Activated T-helper 2 cell treated with anti-CD3 and anti-CD28 coated beads, Interferon-gamma antibody, Interleukin-2, Interleukin-4, amounts not matched to agents 10 μg/mL and 5 μg/mL and 100 μg/mL, durations not matched to agents 14 hours and 24 hours and 36 hours (primary cell): ENCODE results near the gene WFDC5. TPM values are rescaled to one million over a fixed set of nuclear protein-coding genes. Genes with fewer than 3 reads are reported as not detected.

Experiments used
- DNase-seq: peaks from one replicate; pipeline ENCODE4 v3.0.0; 2021; ENCODE audit warnings: low spot score
- H3K27ac Mint-ChIP-seq: one replicate; pipeline ENCODE4 v1.8.0; 2021; ENCODE audit warnings: mixed read lengths
- H3K27me3 Mint-ChIP-seq: one replicate; pipeline ENCODE4 v1.8.0; 2021; ENCODE audit warnings: low read depth, mixed read lengths
- H3K36me3 Mint-ChIP-seq: one replicate; pipeline ENCODE4 v1.8.0; 2021; ENCODE audit warnings: low read depth, mixed read lengths
- H3K4me1 Mint-ChIP-seq: one replicate; pipeline ENCODE4 v1.8.0; 2021; ENCODE audit warnings: low read depth, mixed read lengths
- H3K4me3 Mint-ChIP-seq: one replicate; pipeline ENCODE4 v1.8.0; 2021; ENCODE audit warnings: low read depth, mild to moderate bottlenecking, moderate library complexity, mixed read lengths
- H3K9me3 Mint-ChIP-seq: one replicate; pipeline ENCODE4 v1.8.0; 2021; ENCODE audit warnings: mixed read lengths
- intact Hi-C: fragments of 100-400 bp; cut with micrococcal nuclease; formaldehyde crosslinking; loops from one replicate; pipeline ENCODE4 v1.15.1; 2023
- total RNA-seq: library from RNA; stranded (reverse); gene quantifications from 2 replicates; pipeline ENCODE4 v1.2.3, GENCODE V29; 2022

WFDC5 gene
- total RNA-seq, 1 donor from 2014 or later: not detected

GRCh38 chr20:45138561-45139300 is 23.8 kb upstream of the WFDC5 start:
- intact Hi-C loops: loop anchor here (5.0 kb wide), 1 partner anchor 154 kb away; no protein-coding TSS in a partner anchor
- DNase-seq: peak; percentile 46
- H3K4me1 Mint-ChIP-seq: no peaks in the 10 kb centered on the region
- no peak overlapping the region for H3K27ac Mint-ChIP-seq
- no peak overlapping the region for H3K4me3 Mint-ChIP-seq
- peaks cover 8% of the 10 kb centered on the region for H3K27me3 Mint-ChIP-seq
- H3K9me3 Mint-ChIP-seq: no peaks in the 10 kb centered on the region
- no peaks in the 10 kb centered on the region for H3K36me3 Mint-ChIP-seq

- intact Hi-C loops: loop anchor here (5.0 kb wide), 1 partner anchor 155 kb away; no protein-coding TSS in a partner anchor
- Mint-ChIP-seq H3K4me3 (no peak overlapping the region), H3K4me1 (no peaks in the 10 kb centered on the region), H3K27ac (no peak overlapping the region), H3K9me3 (no peaks in the 10 kb centered on the region), H3K36me3 (no peaks in the 10 kb centered on the region), H3K27me3 (peaks cover 12% of the 10 kb centered on the region)
- no peak for DNase-seq
These were observed 21.9 kb upstream of the WFDC5 start for GRCh38 chr20:45136911-45137310.

- intact Hi-C loops: no loop called here
- no peak for DNase-seq
- H3K36me3 Mint-ChIP-seq: no peaks in the 10 kb centered on the region
- no peaks in the 10 kb centered on the region for H3K4me1 Mint-ChIP-seq
- peaks cover 42% of the 10 kb centered on the region for H3K27me3 Mint-ChIP-seq
- no peaks in the 10 kb centered on the region for H3K9me3 Mint-ChIP-seq
- H3K27ac Mint-ChIP-seq: no peak overlapping the region
- H3K4me3 Mint-ChIP-seq: no peak overlapping the region
These were observed 13.1 kb upstream of the WFDC5 start for GRCh38 chr20:45128099-45128498.

GRCh38 chr20:45124365-45124764 is 9.4 kb upstream of the WFDC5 start, which contains the start of gene WFDC12:
WFDC12 (minus strand) TSS chr20:45124465; CDS start chr20:45124447, 18 bp downstream.
- no peaks in the 10 kb centered on the region for H3K36me3 Mint-ChIP-seq
- peaks cover 40% of the 10 kb centered on the region for H3K27me3 Mint-ChIP-seq
- H3K4me3 Mint-ChIP-seq: no peak within 1 kb of the TSS
- intact Hi-C loops: no loop called here
- no peaks in the 10 kb centered on the region for H3K4me1 Mint-ChIP-seq
- no peak within 1 kb of the TSS for H3K27ac Mint-ChIP-seq
- DNase-seq: no peak
- no peaks in the 10 kb centered on the region for H3K9me3 Mint-ChIP-seq

GRCh38 chr20:45121388-45121787 is 6.4 kb upstream of the WFDC5 start:
- intact Hi-C loops: no loop called here
- Mint-ChIP-seq H3K4me1 (no peaks in the 10 kb centered on the region), H3K4me3 (no peak overlapping the region), H3K27me3 (peaks cover 33% of the 10 kb centered on the region), H3K27ac (no peak overlapping the region), H3K36me3 (no peaks in the 10 kb centered on the region), H3K9me3 (no peaks in the 10 kb centered on the region)
- DNase-seq: no peak

- Mint-ChIP-seq H3K9me3 (no peaks in the 10 kb centered on the region), H3K27ac (no peak overlapping the region), H3K36me3 (no peaks in the 10 kb centered on the region), H3K27me3 (peaks cover 30% of the 10 kb centered on the region), H3K4me3 (no peak overlapping the region), H3K4me1 (no peaks in the 10 kb centered on the region)
- intact Hi-C loops: no loop called here
- DNase-seq: no peak
These were observed 4.7 kb upstream of the WFDC5 start for GRCh38 chr20:45119556-45120266.

GRCh38 chr20:45118028-45118427 is 3.1 kb upstream of the WFDC5 start:
- Mint-ChIP-seq H3K9me3 (no peaks in the 10 kb centered on the region), H3K27me3 (peaks cover 24% of the 10 kb centered on the region), H3K36me3 (no peaks in the 10 kb centered on the region), H3K4me3 (no peak overlapping the region), H3K27ac (no peak overlapping the region), H3K4me1 (no peaks in the 10 kb centered on the region)
- no peak for DNase-seq
- intact Hi-C loops: no loop called here

- Mint-ChIP-seq H3K27me3 (peaks cover 24% of the 10 kb centered on the region), H3K9me3 (no peaks in the 10 kb centered on the region), H3K27ac (no peak overlapping the region), H3K4me3 (no peak overlapping the region), H3K36me3 (no peaks in the 10 kb centered on the region), H3K4me1 (no peaks in the 10 kb centered on the region)
- intact Hi-C loops: no loop called here
- no peak for DNase-seq
These were observed 2.6 kb upstream of the WFDC5 start for GRCh38 chr20:45117581-45117980.

GRCh38 chr20:45115829-45116228 is 855 bp upstream of the WFDC5 start:
- no peak for DNase-seq
- H3K9me3 Mint-ChIP-seq: no peaks in the 10 kb centered on the region
- H3K36me3 Mint-ChIP-seq: no peaks in the 10 kb centered on the region
- no peaks in the 10 kb centered on the region for H3K4me1 Mint-ChIP-seq
- H3K4me3 Mint-ChIP-seq: no peak overlapping the region
- H3K27me3 Mint-ChIP-seq: peaks cover 17% of the 10 kb centered on the region
- intact Hi-C loops: no loop called here
- no peak overlapping the region for H3K27ac Mint-ChIP-seq

GRCh38 chr20:45115386-45115774 is 406 bp upstream of the WFDC5 start:
- H3K4me3 Mint-ChIP-seq: no peak overlapping the region
- no peaks in the 10 kb centered on the region for H3K36me3 Mint-ChIP-seq
- H3K4me1 Mint-ChIP-seq: no peaks in the 10 kb centered on the region
- no peak overlapping the region for H3K27ac Mint-ChIP-seq
- DNase-seq: no peak
- intact Hi-C loops: no loop called here
- no peaks in the 10 kb centered on the region for H3K9me3 Mint-ChIP-seq
- peaks cover 14% of the 10 kb centered on the region for H3K27me3 Mint-ChIP-seq

GRCh38 chr20:45113865-45114264 is 1.1 kb downstream of the WFDC5 start:
- H3K4me3 Mint-ChIP-seq: no peak overlapping the region
- intact Hi-C loops: no loop called here
- no peaks in the 10 kb centered on the region for H3K9me3 Mint-ChIP-seq
- H3K27me3 Mint-ChIP-seq: peaks cover 7% of the 10 kb centered on the region
- DNase-seq: no peak
- H3K27ac Mint-ChIP-seq: no peak overlapping the region
- H3K36me3 Mint-ChIP-seq: no peaks in the 10 kb centered on the region
- no peaks in the 10 kb centered on the region for H3K4me1 Mint-ChIP-seq

- no peak overlapping the region for H3K4me3 Mint-ChIP-seq
- no peaks in the 10 kb centered on the region for H3K4me1 Mint-ChIP-seq
- H3K9me3 Mint-ChIP-seq: no peaks in the 10 kb centered on the region
- no peak for DNase-seq
- no peaks in the 10 kb centered on the region for H3K36me3 Mint-ChIP-seq
- intact Hi-C loops: no loop called here
- peaks cover 7% of the 10 kb centered on the region for H3K27me3 Mint-ChIP-seq
- H3K27ac Mint-ChIP-seq: no peak overlapping the region
These were observed 2.2 kb downstream of the WFDC5 start for GRCh38 chr20:45112754-45113153.

- no peak overlapping the region for H3K27ac Mint-ChIP-seq
- no peaks in the 10 kb centered on the region for H3K36me3 Mint-ChIP-seq
- H3K4me1 Mint-ChIP-seq: no peaks in the 10 kb centered on the region
- H3K4me3 Mint-ChIP-seq: no peak overlapping the region
- peaks cover 6% of the 10 kb centered on the region for H3K27me3 Mint-ChIP-seq
- no peaks in the 10 kb centered on the region for H3K9me3 Mint-ChIP-seq
- intact Hi-C loops: no loop called here
- DNase-seq: no peak
These were observed 3.0 kb downstream of the WFDC5 start for GRCh38 chr20:45111799-45112471.
